T-helper 17 cell (primary cell): ENCODE measurements around the gene NUAK1. TPM values are rescaled to one million over a fixed set of nuclear protein-coding genes. Genes with fewer than 3 reads are reported as not detected.

Experiments
- ATAC-seq: fragments of 150-1000 bp; cut with Tn5 transposase; 2 replicates; pipeline ENCODE4 v1.10.0; 2021; ENCODE audit warnings: mild to moderate bottlenecking, moderate library complexity
- DNase-seq, 3 donors: peaks; one replicate each; pipeline versions ENCODE4 v3.0.0 to v3.0.0-alpha.2; 2020 to 2021
- H3K9me3 ChIP-seq: one replicate; pipeline ENCODE4 v1.7.0; 2013; ENCODE audit warnings: low read length, mild to moderate bottlenecking; ENCODE audit not compliant: control insufficient read depth, poor library complexity, severe bottlenecking
- H3K27ac Mint-ChIP-seq: one replicate; pipeline ENCODE4 v1.8.0; 2022; ENCODE audit warnings: mild to moderate bottlenecking, moderate library complexity, mixed read lengths
- H3K27me3 Mint-ChIP-seq: one replicate; pipeline ENCODE4 v1.8.0; 2022; ENCODE audit warnings: mixed read lengths
- H3K36me3 Mint-ChIP-seq: one replicate; pipeline ENCODE4 v1.8.0; 2022; ENCODE audit warnings: low read depth, mixed read lengths
- H3K4me1 Mint-ChIP-seq: one replicate; pipeline ENCODE4 v1.8.0; 2022; ENCODE audit warnings: mild to moderate bottlenecking, mixed read lengths
- H3K4me3 Mint-ChIP-seq: one replicate; pipeline ENCODE4 v1.8.0; 2022; ENCODE audit warnings: mild to moderate bottlenecking, moderate library complexity, mixed read lengths
- total RNA-seq, 4 donors: library from RNA in 2 of 4; stranded (reverse) in 2 of 4; gene quantifications; one replicate each; pipeline ENCODE4 v1.2.3 and lab custom pipeline; 2022 to 2026

NUAK1 gene
- total RNA-seq, 2 donors from 2014 or later: 0.05 TPM; not detected in 1

GRCh38 chr12:106039646-106040404 lies 98.9 kb downstream of the NUAK1 start:
- no peak overlapping the region for H3K4me3 Mint-ChIP-seq
- H3K27ac Mint-ChIP-seq: no peak overlapping the region
- peaks cover 22% of the 10 kb centered on the region for H3K27me3 Mint-ChIP-seq
- no peaks in the 10 kb centered on the region for H3K36me3 Mint-ChIP-seq
- H3K9me3 ChIP-seq: no peaks in the 10 kb centered on the region
- no peaks in the 10 kb centered on the region for H3K4me1 Mint-ChIP-seq
- ATAC-seq: no peak
- no peak for DNase-seq

GRCh38 chr12:106039242-106039641 lies 99.5 kb downstream of the NUAK1 start:
- Mint-ChIP-seq H3K27me3 (peaks cover 22% of the 10 kb centered on the region), H3K4me3 (no peak overlapping the region), H3K4me1 (no peaks in the 10 kb centered on the region), H3K27ac (no peak overlapping the region), H3K36me3 (no peaks in the 10 kb centered on the region)
- ATAC-seq (no peak), DNase-seq (no peak)
- no peaks in the 10 kb centered on the region for H3K9me3 ChIP-seq

GRCh38 chr12:106037524-106038298 lies 101.0 kb downstream of the NUAK1 start:
- H3K27ac Mint-ChIP-seq: no peak overlapping the region
- no peaks in the 10 kb centered on the region for H3K9me3 ChIP-seq
- H3K4me3 Mint-ChIP-seq: no peak overlapping the region
- no peaks in the 10 kb centered on the region for H3K36me3 Mint-ChIP-seq
- DNase-seq: no peak
- ATAC-seq: no peak
- H3K27me3 Mint-ChIP-seq: peaks cover 17% of the 10 kb centered on the region
- H3K4me1 Mint-ChIP-seq: no peaks in the 10 kb centered on the region

GRCh38 chr12:106035421-106035820 lies 103.3 kb downstream of the NUAK1 start:
- H3K9me3 ChIP-seq: no peaks in the 10 kb centered on the region
- H3K27ac Mint-ChIP-seq: no peak overlapping the region
- no peak for DNase-seq
- H3K27me3 Mint-ChIP-seq: peaks cover 1% of the 10 kb centered on the region
- ATAC-seq: no peak
- H3K36me3 Mint-ChIP-seq: no peaks in the 10 kb centered on the region
- H3K4me3 Mint-ChIP-seq: no peak overlapping the region
- H3K4me1 Mint-ChIP-seq: no peaks in the 10 kb centered on the region

- H3K27me3 Mint-ChIP-seq: no peaks in the 10 kb centered on the region
- no peak for DNase-seq
- no peak for ATAC-seq
- no peaks in the 10 kb centered on the region for H3K36me3 Mint-ChIP-seq
- H3K4me3 Mint-ChIP-seq: no peak overlapping the region
- no peak overlapping the region for H3K27ac Mint-ChIP-seq
- H3K9me3 ChIP-seq: no peaks in the 10 kb centered on the region
- H3K4me1 Mint-ChIP-seq: no peaks in the 10 kb centered on the region
These were observed 104.4 kb downstream of the NUAK1 start for GRCh38 chr12:106034316-106034715.

- H3K9me3 ChIP-seq: no peaks in the 10 kb centered on the region
- Mint-ChIP-seq H3K36me3 (no peaks in the 10 kb centered on the region), H3K27ac (no peak overlapping the region), H3K4me1 (no peaks in the 10 kb centered on the region), H3K27me3 (peaks cover 2% of the 10 kb centered on the region), H3K4me3 (no peak overlapping the region)
- no peak for DNase-seq
- ATAC-seq: no peak
These were observed 105.5 kb downstream of the NUAK1 start for GRCh38 chr12:106033161-106033675.

- DNase-seq (no peak), ATAC-seq (no peak)
- Mint-ChIP-seq H3K4me3 (no peak overlapping the region), H3K36me3 (no peaks in the 10 kb centered on the region), H3K27me3 (peaks cover 8% of the 10 kb centered on the region), H3K4me1 (no peaks in the 10 kb centered on the region), H3K27ac (no peak overlapping the region)
- no peaks in the 10 kb centered on the region for H3K9me3 ChIP-seq
These were observed 106.2 kb downstream of the NUAK1 start for GRCh38 chr12:106032623-106032925.

GRCh38 chr12:106031761-106032622 lies 106.8 kb downstream of the NUAK1 start:
- no peaks in the 10 kb centered on the region for H3K36me3 Mint-ChIP-seq

GRCh38 chr12:106030210-106031071 lies 108.3 kb downstream of the NUAK1 start:
- Mint-ChIP-seq H3K27me3 (peaks cover 17% of the 10 kb centered on the region), H3K27ac (no peak overlapping the region), H3K36me3 (no peaks in the 10 kb centered on the region), H3K4me1 (no peaks in the 10 kb centered on the region), H3K4me3 (no peak overlapping the region)
- H3K9me3 ChIP-seq: no peaks in the 10 kb centered on the region
- ATAC-seq: no peak
- no peak for DNase-seq

More at GRCh38 chr12:106031761-106032622, 106.8 kb downstream of the NUAK1 start:
- ATAC-seq (no peak), DNase-seq (no peak)
- H3K9me3 ChIP-seq: no peaks in the 10 kb centered on the region
- H3K4me3 Mint-ChIP-seq: no peak overlapping the region
- H3K4me1 Mint-ChIP-seq: no peaks in the 10 kb centered on the region
- H3K27me3 Mint-ChIP-seq: peaks cover 12% of the 10 kb centered on the region
- H3K27ac Mint-ChIP-seq: no peak overlapping the region

- peaks cover 17% of the 10 kb centered on the region for H3K27me3 Mint-ChIP-seq
These were observed 109.2 kb downstream of the NUAK1 start for GRCh38 chr12:106029532-106029931.

GRCh38 chr12:106027911-106028310 lies 110.8 kb downstream of the NUAK1 start:
- Mint-ChIP-seq H3K27me3 (peaks cover 17% of the 10 kb centered on the region), H3K36me3 (no peaks in the 10 kb centered on the region), H3K4me3 (no peak overlapping the region), H3K4me1 (no peaks in the 10 kb centered on the region), H3K27ac (no peak overlapping the region)
- H3K9me3 ChIP-seq: no peaks in the 10 kb centered on the region
- no peak for DNase-seq
- ATAC-seq: no peak

More at GRCh38 chr12:106029532-106029931, 109.2 kb downstream of the NUAK1 start:
- H3K4me3 Mint-ChIP-seq: no peak overlapping the region
- DNase-seq (no peak), ATAC-seq (no peak)
- no peaks in the 10 kb centered on the region for H3K9me3 ChIP-seq
- H3K36me3 Mint-ChIP-seq: no peaks in the 10 kb centered on the region
- H3K27ac Mint-ChIP-seq: no peak overlapping the region
- H3K4me1 Mint-ChIP-seq: no peaks in the 10 kb centered on the region

- DNase-seq (no peak), ATAC-seq (no peak)
- no peaks in the 10 kb centered on the region for H3K36me3 Mint-ChIP-seq
- no peaks in the 10 kb centered on the region for H3K4me1 Mint-ChIP-seq
- no peak overlapping the region for H3K4me3 Mint-ChIP-seq
- H3K9me3 ChIP-seq: no peaks in the 10 kb centered on the region
- H3K27ac Mint-ChIP-seq: no peak overlapping the region
- H3K27me3 Mint-ChIP-seq: peaks cover 17% of the 10 kb centered on the region
These were observed 111.5 kb downstream of the NUAK1 start for GRCh38 chr12:106027286-106027685.
